Upper lobe of right lung (tissue), 1 donor: Measurements from ENCODE around the gene COL24A1. TPM values are rescaled to one million over a fixed set of nuclear protein-coding genes. Genes with fewer than 3 reads are reported as not detected.

Source experiments
- ATAC-seq: fragments of 200-7000 bp; cut with Tn5 transposase; one replicate; pipeline ENCODE4 v1.9.1; 2020; ENCODE audit warnings: mild to moderate bottlenecking, moderate library complexity
- DNase-seq: peaks from one replicate; pipeline ENCODE4 v3.0.0-alpha.2; 2020
- H3K27ac ChIP-seq: fragments of 200-600 bp; one replicate; pipeline ENCODE4 v1.8.0; 2022
- H3K27me3 ChIP-seq: fragments of 200-600 bp; one replicate; pipeline ENCODE4 v1.8.0; 2022; ENCODE audit warnings: mild to moderate bottlenecking
- H3K36me3 ChIP-seq: fragments of 200-600 bp; one replicate; pipeline ENCODE4 v1.8.0; 2022
- H3K4me1 ChIP-seq: fragments of 200-600 bp; one replicate; pipeline ENCODE4 v1.8.0; 2022
- H3K4me3 ChIP-seq: fragments of 200-600 bp; one replicate; pipeline ENCODE4 v1.8.0; 2022; ENCODE audit warnings: mild to moderate bottlenecking
- H3K9me3 ChIP-seq: fragments of 200-600 bp; one replicate; pipeline ENCODE4 v1.8.0; 2022
- CTCF ChIP-seq: fragments of 200-600 bp; IDR thresholded peaks from one replicate; pipeline ENCODE4 v1.8.0; 2022; ENCODE audit warnings: antibody characterized with exemption
- intact Hi-C: fragments of 100-400 bp; cut with DNase I; formaldehyde crosslinking; loops from one replicate; pipeline ENCODE4 v1.11.0; 2022
- total RNA-seq: library from RNA; stranded (reverse); fragmentation: NEBNext Ultra II Directional; extraction: Animal tissue kit (Norgen Biotek cat#: 25700); gene quantifications from one replicate; pipeline ENCODE4 v1.2.1, GENCODE V29; 2021
- donor health status: DM: no; HTN: yes; CAD: no; lungs with severe emphysema.

The COL24A1 gene
- total RNA-seq, 1 donor from 2014 or later, result 1.6 TPM

- Histone ChIP-seq H3K36me3 (no peaks in the 10 kb centered on the region), H3K27me3 (peaks cover 8% of the 10 kb centered on the region), H3K4me1 (peaks cover 13% of the 10 kb centered on the region), H3K27ac (no peak overlapping the region), H3K9me3 (no peaks in the 10 kb centered on the region), H3K4me3 (no peak overlapping the region)
- no peak for DNase-seq
- TF ChIP-seq CTCF, result no peak
- intact Hi-C loops, result no loop called here
- no peak for ATAC-seq
These were observed 5.1 kb downstream of the COL24A1 start for GRCh38 chr1:86151427-86151826.

GRCh38 chr1:86150553-86151055, 6.0 kb downstream of the COL24A1 start:
- no peak for ATAC-seq
- Histone ChIP-seq H3K4me1 (peaks cover 6% of the 10 kb centered on the region), H3K27ac (no peak overlapping the region), H3K36me3 (no peaks in the 10 kb centered on the region), H3K27me3 (peaks cover 8% of the 10 kb centered on the region), H3K9me3 (no peaks in the 10 kb centered on the region), H3K4me3 (no peak overlapping the region)
- intact Hi-C loops, result no loop called here
- TF ChIP-seq CTCF, result no peak
- DNase-seq, result no peak

GRCh38 chr1:86149591-86149990, 7.0 kb downstream of the COL24A1 start:
- intact Hi-C loops, result no loop called here
- H3K9me3 ChIP-seq, result no peaks in the 10 kb centered on the region
- DNase-seq, result no peak
- ATAC-seq, result no peak
- no peak overlapping the region for H3K4me3 ChIP-seq
- H3K36me3 ChIP-seq, result no peaks in the 10 kb centered on the region
- H3K27me3 ChIP-seq, result peaks cover under 1% of the 10 kb centered on the region
- TF ChIP-seq CTCF, result no peak
- no peaks in the 10 kb centered on the region for H3K4me1 ChIP-seq
- H3K27ac ChIP-seq, result no peak overlapping the region

- no peaks in the 10 kb centered on the region for H3K27me3 ChIP-seq
- no peaks in the 10 kb centered on the region for H3K4me1 ChIP-seq
- intact Hi-C loops, result no loop called here
- ATAC-seq (no peak), DNase-seq (no peak)
- no peaks in the 10 kb centered on the region for H3K9me3 ChIP-seq
- H3K27ac ChIP-seq, result no peak overlapping the region
- no peak overlapping the region for H3K4me3 ChIP-seq
- no peak for TF ChIP-seq CTCF
- H3K36me3 ChIP-seq, result no peaks in the 10 kb centered on the region
These were observed 8.8 kb downstream of the COL24A1 start for GRCh38 chr1:86147755-86148154.

GRCh38 chr1:86146566-86146965, 10.0 kb downstream of the COL24A1 start:
- H3K27ac ChIP-seq, result no peak overlapping the region
- H3K4me3 ChIP-seq, result no peak overlapping the region
- ATAC-seq (no peak), DNase-seq (no peak)
- H3K27me3 ChIP-seq, result no peaks in the 10 kb centered on the region
- no peak for TF ChIP-seq CTCF
- H3K36me3 ChIP-seq, result no peaks in the 10 kb centered on the region
- intact Hi-C loops, result no loop called here
- no peaks in the 10 kb centered on the region for H3K9me3 ChIP-seq
- H3K4me1 ChIP-seq, result no peaks in the 10 kb centered on the region

GRCh38 chr1:86140281-86140880, 16.2 kb downstream of the COL24A1 start:
- Histone ChIP-seq H3K4me1 (no peaks in the 10 kb centered on the region), H3K9me3 (no peaks in the 10 kb centered on the region), H3K27ac (no peak overlapping the region), H3K27me3 (no peaks in the 10 kb centered on the region), H3K4me3 (no peak overlapping the region), H3K36me3 (no peaks in the 10 kb centered on the region)
- ATAC-seq (no peak), DNase-seq (no peak)
- intact Hi-C loops, result no loop called here
- no peak for TF ChIP-seq CTCF
